ENCODE data around the gene MIPOL1. TPM values are rescaled to one million over a fixed set of nuclear protein-coding genes. Genes with fewer than 3 reads are reported as not detected.

Gene MIPOL1
- total and polyA plus RNA-seq, 9 of the 15 experiments (the other 6 are each of a cell fraction or from before 2014, with no cell fraction given) = 6.7 to 21.9 (median 12.4) TPM

DNA sequence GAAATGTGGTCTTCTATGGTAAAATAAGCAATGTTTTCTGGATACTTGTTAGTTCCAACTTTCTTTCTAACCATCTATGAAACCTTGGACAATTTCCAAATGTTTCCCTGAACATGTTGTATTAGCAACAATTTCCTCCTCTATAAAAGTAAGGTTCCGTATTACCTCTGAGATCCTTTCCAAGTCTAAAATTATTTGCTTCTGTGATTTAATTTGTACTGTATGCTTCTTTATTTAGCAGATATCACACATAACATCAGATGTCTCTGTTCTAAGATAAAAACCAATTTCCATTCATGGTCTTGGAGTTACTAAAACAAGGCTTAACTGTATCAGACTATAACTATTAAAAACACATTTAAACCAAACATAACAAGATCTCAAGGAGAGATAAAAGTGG is 220.1 kb downstream of the MIPOL1 start (continued):
- TF ChIP-seq, protein P1, sequence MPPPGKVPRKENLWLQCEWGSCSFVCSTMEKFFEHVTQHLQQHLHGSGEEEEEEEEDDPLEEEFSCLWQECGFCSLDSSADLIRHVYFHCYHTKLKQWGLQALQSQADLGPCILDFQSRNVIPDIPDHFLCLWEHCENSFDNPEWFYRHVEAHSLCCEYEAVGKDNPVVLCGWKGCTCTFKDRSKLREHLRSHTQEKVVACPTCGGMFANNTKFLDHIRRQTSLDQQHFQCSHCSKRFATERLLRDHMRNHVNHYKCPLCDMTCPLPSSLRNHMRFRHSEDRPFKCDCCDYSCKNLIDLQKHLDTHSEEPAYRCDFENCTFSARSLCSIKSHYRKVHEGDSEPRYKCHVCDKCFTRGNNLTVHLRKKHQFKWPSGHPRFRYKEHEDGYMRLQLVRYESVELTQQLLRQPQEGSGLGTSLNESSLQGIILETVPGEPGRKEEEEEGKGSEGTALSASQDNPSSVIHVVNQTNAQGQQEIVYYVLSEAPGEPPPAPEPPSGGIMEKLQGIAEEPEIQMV (tag; conservative IDR thresholded peaks at IDR 0.05; ENCODE audit: low read depth) = no peak
- TF ChIP-seq ZNF184 (CRISPR knock-in tag; IDR thresholded peaks at IDR 0.05) (no peak), CHCHD3 (CRISPR knock-in tag; IDR thresholded peaks at IDR 0.05) (no peak)

DNA sequence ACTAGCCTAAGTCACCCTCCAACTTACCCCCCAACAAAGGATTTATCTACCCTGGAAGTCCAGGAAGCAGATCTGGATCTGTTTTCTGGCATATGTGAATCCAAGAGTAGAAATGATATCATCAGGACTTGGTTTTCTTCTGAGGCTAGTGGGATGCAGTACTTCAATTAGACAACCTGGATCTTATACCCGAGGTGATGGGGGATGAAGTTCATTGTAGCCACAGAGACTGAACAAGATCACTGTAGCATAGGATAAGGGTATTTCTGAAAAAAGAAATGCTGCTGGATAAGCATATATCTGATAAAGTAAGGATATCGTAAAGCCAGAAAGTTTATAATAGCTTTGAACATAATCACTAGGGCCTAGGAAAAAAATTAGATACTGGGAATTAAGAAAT is 222.9 kb downstream of the MIPOL1 start:
- DNase-seq (ENCODE audit: extremely low read depth in 1 of 4, low spot score in 3 of 4) (no peak), FAIRE-seq (peak; percentile 29), ATAC-seq (no peak)
- CTCF ChIA-PET (ENCODE audit: low intra/inter-chr PET ratio) = no interaction called here
- BruUV-seq (replicated peaks) = no TSS peak
- no peaks in the 10 kb centered on the region for H4K20me1 ChIP-seq (replicated peaks; ENCODE audit: control insufficient read depth, insufficient read depth, low read length)
- no peaks in the 10 kb centered on the region for H3K27me3 ChIP-seq (ENCODE audit: control insufficient read depth in 2 of 2, insufficient read depth in 2 of 2, low read length in 2 of 2)
- in situ Hi-C loops (cut with MboI) (no loop called here), intact Hi-C loops (cut with micrococcal nuclease) (no loop called here)
- WGBS (ENCODE audit: insufficient coverage, low coverage, missing lambda C conversion rate) = 20% methylated on average over 2 of the region's 2 CpGs
- H3K9me1 ChIP-seq (ENCODE audit: control insufficient read depth, insufficient read depth, low read length) = no peaks in the 10 kb centered on the region
- no peak overlapping the region for H3K4me3 ChIP-seq
- H3K4me1 ChIP-seq (replicated peaks in 1 of 2; ENCODE audit: control insufficient read depth in 2 of 2, insufficient read depth in 2 of 2, low read length in 2 of 2) = no peaks in the 10 kb centered on the region
- no peaks in the 10 kb centered on the region for H3K79me2 ChIP-seq (ENCODE audit: control insufficient read depth, insufficient read depth, low read length)
- no peak overlapping the region for H3K9ac ChIP-seq (ENCODE audit: insufficient read depth in 1 of 2, low read depth in 2 of 2, low read length in 2 of 2)
- H3K36me3 ChIP-seq (ENCODE audit: control insufficient read depth, insufficient read depth, low read length) = no peaks in the 10 kb centered on the region
- H3K4me2 ChIP-seq (ENCODE audit: insufficient read depth, low read length) = no peak overlapping the region
- POLR2A ChIA-PET = no interaction called here
- no peak overlapping the region for H3K27ac ChIP-seq (ENCODE audit: extremely low read depth, low read depth, low read length)
- H3K9me3 ChIP-seq (replicated peaks; ENCODE audit: control insufficient read depth, insufficient read depth, low read depth, low read length) = no peaks in the 10 kb centered on the region
- TF ChIP-seq COPS2 (conservative IDR thresholded peaks at IDR 0.05) (no peak), ZNF75A (CRISPR knock-in tag; IDR thresholded peaks at IDR 0.05) (no peak)
- H2AFZ ChIP-seq (ENCODE audit: low read depth, low read length) = no peak overlapping the region

Data from K562 (cell line).